SH-SY5Y (cell line): Measurements from ENCODE around the gene XIRP2.

Experiments
- GATA2 ChIP-seq: IDR thresholded peaks from 2 replicates; pipeline ENCODE4 v1.6.1; 2011; ENCODE audit warnings: mild to moderate bottlenecking, low read depth, low read length
- GATA3 ChIP-seq: IDR thresholded peaks from 2 replicates; pipeline ENCODE4 v1.6.1; 2011; ENCODE audit warnings: low read depth, mild to moderate bottlenecking, low read length, moderate library complexity

Gene XIRP2

GRCh38 chr2:167240671-167241070, 352.4 kb downstream of the XIRP2 start:
- no peak for TF ChIP-seq GATA2
- TF ChIP-seq GATA3 = no peak

GRCh38 chr2:167249197-167249596, 360.9 kb downstream of the XIRP2 start:
- TF ChIP-seq GATA3 (no peak), GATA2 (no peak)

- no peak for TF ChIP-seq GATA2
- TF ChIP-seq GATA3 = no peak
These were observed 364.7 kb downstream of the XIRP2 start for GRCh38 chr2:167253025-167253424.

GRCh38 chr2:167254721-167255120, 366.4 kb downstream of the XIRP2 start:
- TF ChIP-seq GATA3 (no peak), GATA2 (no peak)

- TF ChIP-seq GATA2 (no peak), GATA3 (no peak)
These were observed 370.4 kb downstream of the XIRP2 start for GRCh38 chr2:167258712-167259111.

GRCh38 chr2:167264380-167264779, 376.1 kb downstream of the XIRP2 start:
- TF ChIP-seq GATA2 = no peak
- no peak for TF ChIP-seq GATA3

- TF ChIP-seq GATA3 (no peak), GATA2 (no peak)
These were observed 376.7 kb downstream of the XIRP2 start for GRCh38 chr2:167265004-167265403.

- no peak for TF ChIP-seq GATA3
- TF ChIP-seq GATA2 = no peak
These were observed 377.4 kb downstream of the XIRP2 start for GRCh38 chr2:167265722-167266121.

- TF ChIP-seq GATA2 (no peak), GATA3 (no peak)
These were observed 383.7 kb downstream of the XIRP2 start for GRCh38 chr2:167271932-167272331.

- TF ChIP-seq GATA3 = no peak
These were observed 386.8 kb downstream of the XIRP2 start for GRCh38 chr2:167275046-167275445.

- TF ChIP-seq GATA3 = no peak
- no peak for TF ChIP-seq GATA2
These were observed 391.5 kb downstream of the XIRP2 start for GRCh38 chr2:167279810-167280209.

- no peak for TF ChIP-seq GATA2
These were observed 398.9 kb downstream of the XIRP2 start for GRCh38 chr2:167287212-167287611.

GRCh38 chr2:167289651-167290410, 401.6 kb downstream of the XIRP2 start:
- no peak for TF ChIP-seq GATA3
- TF ChIP-seq GATA2 = no peak

- TF ChIP-seq GATA3 = no peak
These were observed 404.3 kb downstream of the XIRP2 start, which contains the start of gene B3GALT1 for GRCh38 chr2:167292430-167293171. Gene B3GALT1 (plus strand): TSS chr2:167293001.

- no peak; the same call in 1 of the 2 replicates for TF ChIP-seq GATA2
- no peak for TF ChIP-seq GATA3
These were observed 405.0 kb downstream of the XIRP2 start for GRCh38 chr2:167293172-167293781.
